B cell (primary cell): ENCODE data around the gene MORF4L1.
"Not testable (repeated sequence)": the region's sequence is repeated elsewhere in the genome, so short reads cannot be mapped to it uniquely, and the experiment has no call there.

ENCODE experiments used
- CTCF ChIP-seq: fragments of 200-600 bp; IDR thresholded peaks from one replicate; pipeline ENCODE4 v1.8.0; 2022; ENCODE audit warnings: antibody characterized with exemption, mild to moderate bottlenecking
- EZH2 ChIP-seq: IDR thresholded peaks from 2 replicates; pipeline ENCODE4 v1.6.1; 2012; ENCODE audit warnings: borderline replicate concordance, low read depth, mild to moderate bottlenecking, moderate library complexity, low read length; ENCODE audit not compliant: insufficient read depth, poor library complexity, severe bottlenecking

GRCh38 chr15:78876954-78877353 is 4.3 kb downstream of the MORF4L1 start:
- TF ChIP-seq EZH2, CTCF: not testable (repeated sequence)
